Metanephros (tissue), 2 donors: ENCODE results near the gene LUZP2. TPM values are rescaled to one million over a fixed set of nuclear protein-coding genes. Genes with fewer than 3 reads are reported as not detected.

Source experiments
- small RNA-seq: library from RNA; depleted of rRNA; stranded (forward); fragments of <200 nt; gene quantifications from one replicate; pipeline ENCODE3, GENCODE V24; 2014; ENCODE audit warnings: low replicate concordance
- total RNA-seq: library from RNA; depleted of rRNA; stranded (reverse); fragments of >200 nt; gene quantifications from one replicate; pipeline ENCODE4 v1.2.3, GENCODE V29; 2014

The LUZP2 gene
- 1.5 TPM for total RNA-seq

GRCh38 chr11:24496736-24497725 is at the start of gene LUZP2:
Gene LUZP2, plus strand, starts transcription at chr11:24497053.

Small RNA genes lying within 50 kb of the gene (small RNA-seq; reads per million reads assigned to genes)
- gene RF00019 = not detected
